ENCODE data around the gene HELLS. TPM values are rescaled to one million over a fixed set of nuclear protein-coding genes. Genes with fewer than 3 reads are reported as not detected.

Gene HELLS
- total and polyA plus RNA-seq, 2 of the 4 experiments (the other 2 are of a cell fraction), result 15.9 to 29.8 TPM

DNA sequence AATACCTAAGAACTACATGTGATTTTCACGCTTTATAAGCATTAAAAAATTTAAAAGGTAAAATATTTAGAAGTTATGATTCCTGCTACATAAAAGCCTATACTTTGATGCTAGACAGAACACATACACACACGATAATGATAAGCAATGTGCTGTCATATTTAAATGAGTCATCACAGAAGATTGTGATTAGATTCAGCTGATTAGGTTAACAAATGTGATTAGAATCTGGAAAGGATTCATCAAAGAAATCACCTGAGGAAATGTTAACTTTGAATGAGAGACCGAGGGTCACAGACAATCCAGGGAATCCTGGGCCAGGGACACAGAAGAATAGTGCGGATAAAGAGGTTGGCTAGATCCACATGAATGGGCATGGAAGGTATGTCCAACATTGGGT lies 95.9 kb downstream of the HELLS start:
- in situ Hi-C loops (cut with MboI; ENCODE audit: low sequenced_read_pairs) (no loop called here), intact Hi-C loops (cut with micrococcal nuclease) (no loop called here), dilution Hi-C loops (cut with HindIII; ENCODE audit: low sequenced_read_pairs, unreplicated experiment) (no loop called here)
- H3K4ac ChIP-seq (ENCODE audit: low read depth, low read length), result no peak overlapping the region
- no peak overlapping the region for H3K56ac ChIP-seq (ENCODE audit: extremely low read depth, insufficient read depth, low read length)
- H2BK20ac ChIP-seq (ENCODE audit: low read depth, low read length), result no peak overlapping the region
- ChIA-PET CTCF (interaction anchor here (2.3 kb wide), 1 partner anchor 11 kb away, joined by 11 read pairs; no protein-coding TSS in a partner anchor), POLR2A (ENCODE audit: unreplicated experiment) (no interaction called here)
- BruUV-seq (replicated peaks), result no TSS peak
- H2BK15ac ChIP-seq (ENCODE audit: low read depth, low read length), result no peak overlapping the region
- no peaks in the 10 kb centered on the region for H3K36me3 ChIP-seq (ENCODE audit: control insufficient read depth, insufficient read depth, low read length)
- H3K18ac ChIP-seq (ENCODE audit: low read depth, low read length), result no peak overlapping the region
- no peak overlapping the region for H3K4me2 ChIP-seq (ENCODE audit: low read depth, low read length)
- no peak for TF ChIP-seq MAZ (IDR thresholded peaks at IDR 0.05; ENCODE audit: borderline replicate concordance, low read depth, low read length)
- TF ChIP-seq, protein P1, sequence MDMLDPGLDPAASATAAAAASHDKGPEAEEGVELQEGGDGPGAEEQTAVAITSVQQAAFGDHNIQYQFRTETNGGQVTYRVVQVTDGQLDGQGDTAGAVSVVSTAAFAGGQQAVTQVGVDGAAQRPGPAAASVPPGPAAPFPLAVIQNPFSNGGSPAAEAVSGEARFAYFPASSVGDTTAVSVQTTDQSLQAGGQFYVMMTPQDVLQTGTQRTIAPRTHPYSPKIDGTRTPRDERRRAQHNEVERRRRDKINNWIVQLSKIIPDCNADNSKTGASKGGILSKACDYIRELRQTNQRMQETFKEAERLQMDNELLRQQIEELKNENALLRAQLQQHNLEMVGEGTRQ (IDR thresholded peaks at IDR 0.05; ENCODE audit: low read depth, low read length), result no peak
- no peak for TF ChIP-seq RFX5 (IDR thresholded peaks at IDR 0.05; ENCODE audit: low read depth, low read length)
- no peak for TF ChIP-seq NFE2L2 (IDR thresholded peaks at IDR 0.05; ENCODE audit: low read depth, low read length)
- no peaks in the 10 kb centered on the region for H3K9me3 ChIP-seq (ENCODE audit: control insufficient read depth, insufficient read depth, low read length)
- no peak overlapping the region for H2AK5ac ChIP-seq (ENCODE audit: low read depth, low read length)
- no peak overlapping the region for H2BK5ac ChIP-seq (ENCODE audit: low read depth, low read length, poor library complexity, severe bottlenecking)
- no peak overlapping the region for H4K91ac ChIP-seq (ENCODE audit: insufficient read depth, low read depth, low read length)
- H2BK120ac ChIP-seq (ENCODE audit: low read depth, low read length), result no peak overlapping the region
- H3K14ac ChIP-seq (replicated peaks; ENCODE audit: low read depth, low read length), result no peak overlapping the region
- no peak overlapping the region for H3K23ac ChIP-seq (ENCODE audit: low read depth, low read length)
- no peak overlapping the region for H4K8ac ChIP-seq (ENCODE audit: low read depth in 2 of 2, low read length in 2 of 2)
- H3K4me1 ChIP-seq (ENCODE audit: control insufficient read depth, insufficient read depth, low read length), result no peaks in the 10 kb centered on the region
- H3K9ac ChIP-seq (ENCODE audit: low read depth, low read length), result no peak overlapping the region
- no peak overlapping the region for H3K4me3 ChIP-seq (ENCODE audit: insufficient read depth, low read depth, low read length)
- H3K9me1 ChIP-seq (ENCODE audit: insufficient read depth, low read length), result no peaks in the 10 kb centered on the region
- H3K27me3 ChIP-seq (ENCODE audit: control insufficient read depth, insufficient read depth, low read length), result no peaks in the 10 kb centered on the region
- no peak for DNase-seq
- no peak overlapping the region for H4K5ac ChIP-seq (ENCODE audit: low read depth, low read length)
- no peak overlapping the region for H2AK9ac ChIP-seq (replicated peaks; ENCODE audit: low read depth, low read length, poor library complexity)
- no peak for ATAC-seq (ENCODE audit: low read depth)
- H3K27ac ChIP-seq (ENCODE audit: insufficient read depth, low read length), result no peak overlapping the region
- H3K79me1 ChIP-seq (ENCODE audit: low read depth in 1 of 2, low read length in 2 of 2), result no peaks in the 10 kb centered on the region
- 86% methylated on average over 1 of the region's 4 CpGs; no CpG with 5 or more reads in 1 of the 2 experiments for WGBS, 2 experiments (ENCODE audit: extremely low coverage in 2 of 2, insufficient read length in 1 of 2)
- H4K20me1 ChIP-seq (ENCODE audit: insufficient read depth, low read length), result no peaks in the 10 kb centered on the region
- H2AFZ ChIP-seq (replicated peaks; ENCODE audit: low read length, poor library complexity), result no peak overlapping the region

Measured in IMR-90 (cell line).